ENCODE measurements around the gene CLCN5. TPM values are rescaled to one million over a fixed set of nuclear protein-coding genes. Genes with fewer than 3 reads are reported as not detected.

Gene CLCN5
- total RNA-seq, 1 donor from 2014 or later: 3.3 TPM

GRCh38 chrX:49932791-49933190 lies 10.4 kb downstream of the CLCN5 start:
- H3K4me3 ChIP-seq (ENCODE audit: low read depth, low read length): no peak overlapping the region
- no peak for TF ChIP-seq CTCF (conservative IDR thresholded peaks at IDR 0.05; ENCODE audit: low read depth, low read length)
- no peak for DNase-seq (ENCODE audit: low read depth)

- TF ChIP-seq CTCF (conservative IDR thresholded peaks at IDR 0.05; ENCODE audit: low read depth, low read length): no peak
- H3K4me3 ChIP-seq (ENCODE audit: low read depth, low read length): no peak overlapping the region
- DNase-seq (ENCODE audit: low read depth): no peak
Observed at GRCh38 chrX:49934148-49934547, 11.8 kb downstream of the CLCN5 start.

GRCh38 chrX:49934729-49935128 lies 12.3 kb downstream of the CLCN5 start:
- H3K4me3 ChIP-seq (ENCODE audit: low read depth, low read length): no peak overlapping the region
- DNase-seq (ENCODE audit: low read depth): no peak
- TF ChIP-seq CTCF (conservative IDR thresholded peaks at IDR 0.05; ENCODE audit: low read depth, low read length): no peak

GRCh38 chrX:49947781-49948180 lies 25.4 kb downstream of the CLCN5 start:
- no peak for TF ChIP-seq CTCF (conservative IDR thresholded peaks at IDR 0.05; ENCODE audit: low read depth, low read length)
- DNase-seq (ENCODE audit: low read depth): no peak

GRCh38 chrX:49949961-49950360 lies 27.6 kb downstream of the CLCN5 start:
- TF ChIP-seq CTCF (conservative IDR thresholded peaks at IDR 0.05; ENCODE audit: low read depth, low read length): no peak
- no peak for DNase-seq (ENCODE audit: low read depth)
- H3K4me3 ChIP-seq (ENCODE audit: low read depth, low read length): no peak overlapping the region

More at GRCh38 chrX:49947781-49948180, 25.4 kb downstream of the CLCN5 start:
- H3K4me3 ChIP-seq (ENCODE audit: low read depth, low read length): no peak overlapping the region

- H3K4me3 ChIP-seq (ENCODE audit: low read depth, low read length): no peak overlapping the region
- TF ChIP-seq CTCF (conservative IDR thresholded peaks at IDR 0.05; ENCODE audit: low read depth, low read length): no peak
- no peak for DNase-seq (ENCODE audit: low read depth)
Observed at GRCh38 chrX:49951524-49952193, 29.3 kb downstream of the CLCN5 start.

- TF ChIP-seq CTCF (conservative IDR thresholded peaks at IDR 0.05; ENCODE audit: low read depth, low read length): no peak
- H3K4me3 ChIP-seq (ENCODE audit: low read depth, low read length): no peak overlapping the region
- no peak for DNase-seq (ENCODE audit: low read depth)
Observed at GRCh38 chrX:49956313-49956712, 33.9 kb downstream of the CLCN5 start.
